Endothelial cell of umbilical vein (primary cell): ENCODE data around the gene CLIC6.

Experiments
- CTCF ChIP-seq, 2 donors: IDR thresholded peaks; 1 replicate in 1 of 2; 2 replicates in 1 of 2; pipeline ENCODE4 v1.5.1; 2011; ENCODE audit warnings: low read length in 2 of 2, mild to moderate bottlenecking in 2 of 2, moderate library complexity in 2 of 2, control low read depth in 1 of 2, inconsistent platforms in 1 of 2, low read depth in 1 of 2; ENCODE audit not compliant: insufficient read depth in 1 of 2; ENCODE audit errors: extremely low read depth in 1 of 2
- EZH2 ChIP-seq: IDR thresholded peaks from 2 replicates; pipeline ENCODE4 v1.6.1; 2012; ENCODE audit warnings: borderline replicate concordance, low read depth, mild to moderate bottlenecking, moderate library complexity, low read length, inconsistent platforms; ENCODE audit not compliant: severe bottlenecking
- JUN ChIP-seq: IDR thresholded peaks from 2 replicates; pipeline ENCODE4 v1.6.1; 2011; ENCODE audit warnings: borderline replicate concordance, low read depth; ENCODE audit not compliant: insufficient read length, insufficient read depth
- MAX ChIP-seq: IDR thresholded peaks from 2 replicates; pipeline ENCODE4 v1.6.1; 2011; ENCODE audit not compliant: insufficient read depth, insufficient read length
- MYC ChIP-seq: IDR thresholded peaks from one replicate; pipeline ENCODE4 v1.6.1; 2011; ENCODE audit warnings: mild to moderate bottlenecking, low read depth, low read length
- POLR2A ChIP-seq: IDR thresholded peaks from 2 replicates; pipeline ENCODE4 v1.6.1; 2012; ENCODE audit warnings: low read depth, mild to moderate bottlenecking, control low read depth, low read length
- POLR2AphosphoS5 ChIP-seq: IDR thresholded peaks from 2 replicates; pipeline ENCODE4 v1.6.1; 2012; ENCODE audit warnings: low read depth, mild to moderate bottlenecking, control low read depth, low read length, moderate library complexity; ENCODE audit not compliant: insufficient read depth

GRCh38 chr21:34653522-34653921 is 15.3 kb upstream of the CLIC6 start:
- TF ChIP-seq CTCF (IDR thresholded peaks at IDR 0.05; ENCODE audit: extremely low read depth in 1 of 2, insufficient read depth in 1 of 2, low read depth in 1 of 2, low read length in 2 of 2) (no peak), POLR2AphosphoS5 (no peak), JUN (no peak), POLR2A (no peak), EZH2 (no peak), MYC (no peak), MAX (no peak)
